Measurements from ENCODE around the gene PMEL. TPM values are rescaled to one million over a fixed set of nuclear protein-coding genes. Genes with fewer than 3 reads are reported as not detected.
A peak's percentile ranks its signal among the peaks of the same experiment; 100 is the strongest.

The PMEL gene
- total and polyA plus RNA-seq, 7 donors, result 0.14 to 0.37 (median 0.22) TPM; not detected in 3

GRCh38 chr12:55932551-55932910, 33.3 kb downstream of the PMEL start:
- intact Hi-C loops (cut with DNase I), result loop anchor here (5.0 to 10.0 kb wide), 2 partner anchors 35 to 268 kb away; partner anchors contain the start of genes CDK2 (in 2 of the 2) and PMEL (in 2 of the 2)
- WGBS, 3 donors, result 13 to 27% (median 23%) methylated on average over 4 of the region's 4 CpGs

GRCh38 chr12:55931780-55932550, 33.9 kb downstream of the PMEL start:
- peaks cover 19% of the 10 kb centered on the region for H3K4me1 ChIP-seq
- no peak for TF ChIP-seq CTCF (IDR thresholded peaks at IDR 0.05)
- H3K9me3 ChIP-seq, result no peaks in the 10 kb centered on the region
- H3K27ac ChIP-seq, result peak overlapping the region; percentile 43
- no peaks in the 10 kb centered on the region for H3K36me3 ChIP-seq (ENCODE audit: insufficient read depth in 1 of 2, low read depth in 1 of 2)
- H3K4me3 ChIP-seq, result peak overlapping the region; percentile 77
- peaks cover 0 to 21% (median 3%) of the 10 kb centered on the region in 3 donors for H3K27me3 ChIP-seq (ENCODE audit: insufficient read depth in 3 of 3, low read length in 2 of 3)
- intact Hi-C loops (cut with DNase I), result loop anchor here (5.0 to 10.0 kb wide), 2 partner anchors 35 to 267 kb away; partner anchors contain the start of genes CDK2 (in 2 of the 2) and PMEL (in 2 of the 2)
- 1% methylated on average over 37 to 60 of the region's 60 CpGs for WGBS, 3 donors
- ATAC-seq, result peak in 1 of 4 donors; percentile 28
- DNase-seq, result peak; percentile 58 to 64

More at GRCh38 chr12:55932551-55932910, 33.3 kb downstream of the PMEL start:
- DNase-seq (no peak), ATAC-seq (no peak)
- Histone ChIP-seq H3K4me3 (peak overlapping the region; percentile 77), H3K27me3 (ENCODE audit: insufficient read depth in 3 of 3, low read length in 2 of 3) (peaks cover 0 to 21% (median 3%) of the 10 kb centered on the region in 3 donors), H3K27ac (no peak overlapping the region), H3K9me3 (no peaks in the 10 kb centered on the region), H3K36me3 (ENCODE audit: insufficient read depth in 1 of 2, low read depth in 1 of 2) (no peaks in the 10 kb centered on the region), H3K4me1 (peaks cover 19% of the 10 kb centered on the region)
- no peak for TF ChIP-seq CTCF (IDR thresholded peaks at IDR 0.05)

GRCh38 chr12:55931317-55931779, 34.5 kb downstream of the PMEL start:
- Histone ChIP-seq H3K4me1 (peaks cover 19% of the 10 kb centered on the region), H3K36me3 (ENCODE audit: insufficient read depth in 1 of 2, low read depth in 1 of 2) (no peaks in the 10 kb centered on the region)

GRCh38 chr12:55930771-55931316, 35.0 kb downstream of the PMEL start, which contains the start of gene DGKA:
DGKA (plus strand) TSS chr12:55931162; CDS start chr12:55936504, 5,342 bp downstream.
- Histone ChIP-seq H3K27me3 (ENCODE audit: insufficient read depth in 3 of 3, low read length in 2 of 3) (peaks cover 0 to 21% (median 3%) of the 10 kb centered on the region in 3 donors), H3K36me3 (ENCODE audit: insufficient read depth in 1 of 2, low read depth in 1 of 2) (no peaks in the 10 kb centered on the region), H3K9me3 (no peaks in the 10 kb centered on the region), H3K4me3 (peak within 1 kb of the TSS; percentile 77), H3K27ac (peak within 1 kb of the TSS; percentile 43), H3K4me1 (peaks cover 19% of the 10 kb centered on the region)
- intact Hi-C loops (cut with DNase I), result loop anchor here (5.0 to 10.0 kb wide), 2 partner anchors 36 to 266 kb away; partner anchors contain the start of genes CDK2 (in 2 of the 2) and PMEL (in 2 of the 2)
- 44 to 49% (median 46%) methylated on average over 3 of the region's 3 CpGs for WGBS, 3 donors
- no peak for ATAC-seq
- peak in 1 of 2 donors; percentile 26 for DNase-seq
- TF ChIP-seq CTCF (IDR thresholded peaks at IDR 0.05), result peak; percentile 44

More at GRCh38 chr12:55931317-55931779, 34.5 kb downstream of the PMEL start:
- no peak for TF ChIP-seq CTCF (IDR thresholded peaks at IDR 0.05)
- ATAC-seq (no peak), DNase-seq (peak in 1 of 2 donors; percentile 53)
- peak overlapping the region; percentile 77 for H3K4me3 ChIP-seq
- H3K27me3 ChIP-seq (ENCODE audit: insufficient read depth in 3 of 3, low read length in 2 of 3), result peaks cover 0 to 21% (median 3%) of the 10 kb centered on the region in 3 donors
- no peaks in the 10 kb centered on the region for H3K9me3 ChIP-seq
- 12 to 14% (median 14%) methylated on average over 10 of the region's 10 CpGs for WGBS, 3 donors
- intact Hi-C loops (cut with DNase I), result loop anchor here (5.0 to 10.0 kb wide), 2 partner anchors 36 to 267 kb away; partner anchors contain the start of genes CDK2 (in 2 of the 2) and PMEL (in 2 of the 2)
- peak overlapping the region; percentile 43 for H3K27ac ChIP-seq

All from psoas muscle (tissue), 8 donors.